Ecto neural progenitor cell (in vitro differentiated cells): ENCODE results near the gene RAB3IL1.
A peak's percentile ranks its signal among the peaks of the same experiment; 100 is the strongest.
"Not testable (repeated sequence)": the region's sequence is repeated elsewhere in the genome, so short reads cannot be mapped to it uniquely, and the experiment has no call there.

Experiments used
- DNase-seq: peaks from one replicate; pipeline ENCODE4 v3.0.0-alpha.2; 2018; ENCODE audit warnings: low spot score

The RAB3IL1 gene

GRCh38 chr11:61917334-61918109 is at the start of gene RAB3IL1:
Gene RAB3IL1, minus strand, starts transcription at chr11:61917566. Its CDS starts 199 bp downstream, at chr11:61917367.
- DNase-seq: peak; percentile 82

DNA sequence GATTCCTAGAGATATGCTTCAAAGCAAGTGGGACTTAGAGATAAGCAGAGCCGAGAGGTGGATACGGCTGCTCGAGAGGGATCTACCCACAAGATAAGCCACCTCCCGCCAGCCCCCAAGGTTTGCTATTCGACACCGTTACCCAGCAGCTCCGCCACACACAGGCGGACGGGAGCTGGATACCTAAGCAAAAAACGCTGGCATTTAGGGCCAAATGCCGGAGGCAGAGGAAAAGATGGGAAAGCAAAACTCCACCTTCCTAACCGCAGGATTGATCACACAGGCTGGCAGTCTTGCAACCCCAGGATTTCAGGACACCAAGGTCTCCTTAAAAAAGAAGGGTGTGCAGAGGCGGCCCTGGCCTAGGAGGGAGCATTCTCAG is 49.4 kb upstream of the RAB3IL1 start:
- DNase-seq: peak; percentile 55

DNA sequence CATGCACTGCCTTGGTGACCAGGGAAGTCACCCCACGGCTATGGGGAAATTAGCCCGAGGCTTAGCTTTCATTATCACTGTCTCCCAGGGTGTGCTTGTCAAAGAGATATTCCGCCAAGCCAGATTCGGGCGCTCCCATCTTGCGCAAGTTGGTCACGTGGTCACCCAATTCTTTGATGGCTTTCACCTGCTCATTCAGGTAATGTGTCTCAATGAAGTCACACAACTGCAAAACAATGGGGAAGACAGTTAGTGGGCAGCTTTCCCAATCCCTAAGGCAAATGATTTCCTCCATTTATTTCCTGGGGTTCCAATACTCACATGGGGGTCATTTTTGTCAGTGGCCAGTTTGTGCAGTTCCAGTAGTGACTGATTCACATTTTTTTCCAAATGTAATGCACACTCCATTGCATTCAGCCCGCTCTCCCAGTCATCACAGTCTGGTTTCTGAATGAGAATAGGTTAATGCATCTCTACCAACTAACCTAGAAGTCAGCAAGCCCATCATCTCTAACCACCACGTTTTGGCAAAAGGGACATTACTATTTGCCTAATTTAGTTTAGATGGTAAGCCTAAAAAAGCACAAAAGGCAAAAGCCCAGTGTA is 47.4 kb upstream of the RAB3IL1 start:
- peak; percentile 11 for DNase-seq

- DNase-seq: peak; percentile 19
Observed at GRCh38 chr11:61964058-61964665, 46.8 kb upstream of the RAB3IL1 start.

DNA sequence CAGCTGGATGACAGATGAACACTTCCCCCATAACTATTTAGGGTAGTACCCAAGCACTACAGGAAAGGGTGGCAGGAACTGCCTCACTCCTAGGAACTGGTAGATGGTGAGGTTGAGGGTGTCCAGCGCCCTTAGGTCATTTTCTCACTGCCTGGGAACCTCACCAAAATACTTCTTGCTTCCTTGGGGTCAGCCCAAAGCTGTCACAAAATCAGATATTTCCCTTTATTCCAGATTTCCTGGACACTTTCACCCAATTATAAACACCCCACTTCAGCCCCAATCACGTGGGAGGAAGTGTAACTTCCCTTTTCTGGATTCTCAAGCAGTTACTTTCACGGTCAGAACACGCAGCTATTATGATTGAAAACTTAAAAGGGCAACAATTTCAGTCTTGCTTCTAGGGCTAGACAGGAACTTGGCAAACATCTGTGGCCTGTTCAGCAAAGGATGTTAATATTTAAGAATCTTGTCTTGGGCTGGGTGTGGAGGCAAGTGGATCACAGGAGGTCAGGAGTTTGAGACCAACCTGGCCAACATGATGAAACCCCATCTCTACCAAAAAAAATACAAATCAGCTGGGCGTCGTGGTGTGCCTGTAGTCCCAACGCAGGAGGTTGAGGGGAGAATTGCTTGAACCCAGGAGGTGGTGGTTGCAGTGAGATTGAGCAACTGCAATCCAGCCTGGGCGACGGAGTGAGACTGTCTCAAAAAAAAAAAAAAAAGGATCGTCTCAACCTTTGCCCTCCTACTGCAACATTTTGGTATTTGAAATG is 46.1 kb upstream of the RAB3IL1 start:
- peak; percentile 23 for DNase-seq

DNA sequence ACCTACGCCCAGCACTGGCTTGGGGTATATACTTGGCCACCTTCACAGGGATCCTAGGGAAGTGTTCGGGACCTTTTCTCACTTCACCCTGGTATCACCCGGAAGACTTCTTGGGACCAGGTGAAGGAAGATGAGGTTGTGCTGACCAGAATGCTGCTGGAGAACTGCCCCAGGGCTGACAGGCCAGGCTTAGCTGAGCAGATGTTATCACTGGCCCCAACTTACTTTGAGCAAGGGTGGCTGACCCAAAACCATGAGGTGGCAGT is 45.6 kb upstream of the RAB3IL1 start:
- DNase-seq: no peak

DNA sequence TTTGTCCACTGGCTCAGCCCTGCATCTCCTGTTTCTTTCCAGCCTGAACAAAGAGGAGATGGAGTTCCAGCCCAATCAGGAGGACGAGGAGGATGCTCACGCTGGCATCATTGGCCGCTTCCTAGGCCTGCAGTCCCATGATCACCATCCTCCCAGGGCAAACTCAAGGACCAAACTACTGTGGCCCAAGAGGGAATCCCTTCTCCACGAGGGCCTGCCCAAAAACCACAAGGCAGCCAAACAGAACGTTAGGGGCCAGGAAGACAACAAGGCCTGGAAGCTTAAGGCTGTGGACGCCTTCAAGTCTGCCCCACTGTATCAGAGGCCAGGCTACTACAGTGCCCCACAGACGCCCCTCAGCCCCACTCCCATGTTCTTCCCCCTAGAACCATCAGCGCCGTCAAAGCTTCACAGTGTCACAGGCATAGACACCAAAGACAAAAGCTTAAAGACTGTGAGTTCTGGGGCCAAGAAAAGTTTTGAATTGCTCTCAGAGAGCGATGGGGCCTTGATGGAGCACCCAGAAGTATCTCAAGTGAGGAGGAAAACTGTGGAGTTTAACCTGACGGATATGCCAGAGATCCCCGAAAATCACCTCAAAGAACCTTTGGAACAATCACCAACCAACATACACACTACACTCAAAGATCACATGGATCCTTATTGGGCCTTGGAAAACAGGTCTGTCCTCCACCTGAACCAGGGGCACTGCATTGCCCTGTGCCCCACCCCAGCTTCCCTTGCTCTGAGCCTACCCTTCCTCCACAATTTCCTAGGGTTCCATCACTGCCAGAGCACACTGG is 45.0 kb upstream of the RAB3IL1 start:
- DNase-seq: peak; percentile 22

DNA sequence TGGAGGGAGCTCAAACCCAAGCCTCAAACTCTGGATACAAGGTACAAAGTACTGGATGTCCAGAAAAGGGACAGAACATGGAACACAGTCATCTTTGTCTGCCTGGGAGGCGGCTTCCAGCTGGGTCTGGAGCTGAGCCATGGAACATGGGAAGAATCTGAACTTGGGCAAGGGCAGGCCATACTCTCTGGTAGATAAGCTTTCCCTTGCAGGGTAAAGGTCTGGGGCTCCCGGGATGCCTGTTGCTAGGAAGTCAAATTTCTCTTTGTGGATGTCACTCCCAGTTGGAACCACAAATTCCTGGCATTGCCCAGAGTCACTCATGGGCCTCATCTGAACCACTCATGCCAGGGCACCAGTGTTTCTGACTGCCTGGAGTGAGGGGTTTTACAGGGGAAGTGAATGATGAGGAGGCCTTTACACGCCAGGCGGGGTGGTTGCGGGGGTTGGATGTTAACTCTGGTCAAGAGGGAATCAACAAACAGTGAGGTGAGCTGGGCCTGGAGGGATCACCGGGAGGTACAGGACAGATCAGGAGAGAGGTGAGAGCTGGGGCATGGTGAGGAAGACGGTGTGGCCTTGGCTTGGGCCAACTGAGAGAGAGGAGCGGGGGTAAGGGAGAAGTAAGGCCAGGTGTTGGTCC is 44.3 kb upstream of the RAB3IL1 start:
- peak; percentile 36 for DNase-seq

- peak; percentile 29 for DNase-seq
Observed at GRCh38 chr11:61960532-61960931, 43.2 kb upstream of the RAB3IL1 start.

- no peak for DNase-seq
Observed at GRCh38 chr11:61959678-61960077, 42.3 kb upstream of the RAB3IL1 start.

GRCh38 chr11:61959114-61959513 is 41.7 kb upstream of the RAB3IL1 start:
- DNase-seq: no peak

DNA sequence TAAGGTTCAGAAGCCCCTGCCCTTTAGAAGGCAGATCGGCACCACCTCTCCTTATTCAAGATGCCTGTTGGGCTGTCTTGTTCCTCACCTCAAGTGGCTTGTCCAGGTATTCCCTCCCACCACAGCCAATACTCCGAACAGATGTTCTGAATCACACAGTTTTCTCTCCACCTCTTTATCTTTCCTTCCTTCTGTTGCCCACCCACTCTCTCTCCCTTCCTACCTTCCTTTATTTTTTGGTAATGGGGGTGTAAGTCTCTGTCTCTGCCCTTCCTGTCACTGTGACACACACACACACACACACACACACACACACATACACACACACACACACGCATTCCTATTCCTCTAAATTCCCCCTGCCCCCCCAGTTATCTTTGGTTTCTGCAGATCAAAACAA is 41.2 kb upstream of the RAB3IL1 start:
- DNase-seq: no peak

DNA sequence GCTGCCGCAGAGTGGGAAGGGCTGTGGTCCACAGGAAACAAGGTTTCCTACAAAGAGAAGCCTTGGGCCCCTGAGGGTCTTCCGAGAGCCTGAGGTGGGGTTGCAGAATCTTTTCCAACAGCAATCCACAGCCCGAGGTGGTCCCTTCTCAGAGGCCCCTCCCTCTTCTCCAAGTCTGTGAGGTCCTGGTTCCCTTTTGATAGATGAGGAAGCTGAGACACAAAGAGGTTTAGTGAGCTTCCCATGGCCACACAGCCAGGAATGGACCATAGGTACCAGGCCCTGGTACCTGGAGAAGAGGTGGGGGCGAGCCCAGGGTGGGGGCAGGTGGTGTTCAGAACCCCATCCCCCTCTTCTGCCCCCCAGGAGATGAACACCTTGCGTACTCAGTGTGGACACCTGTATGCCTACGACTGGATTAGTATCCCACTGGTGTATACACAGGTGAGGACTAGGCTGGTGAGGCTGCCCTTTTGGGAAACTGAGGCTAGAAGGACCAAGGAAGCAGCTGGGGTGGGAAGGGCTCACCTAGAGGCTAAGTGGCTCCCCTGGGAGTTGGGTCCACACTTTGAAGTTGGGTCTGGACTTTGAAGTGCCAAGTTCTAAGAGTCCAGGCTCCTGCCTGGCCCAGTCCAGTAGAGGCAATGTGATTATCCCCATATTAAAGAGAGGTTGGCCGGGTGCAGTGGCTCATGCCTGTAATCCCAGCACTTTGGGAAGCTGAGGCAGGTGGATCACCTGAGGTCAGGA is 39.8 kb upstream of the RAB3IL1 start:
- no peak for DNase-seq

GRCh38 chr11:61956191-61957020 is 39.0 kb upstream of the RAB3IL1 start:
- DNase-seq: no peak

GRCh38 chr11:61955422-61956135 is 38.2 kb upstream of the RAB3IL1 start:
- DNase-seq: no peak

GRCh38 chr11:61954851-61955421 is 37.6 kb upstream of the RAB3IL1 start:
- DNase-seq: peak; percentile 74

- DNase-seq: no peak
Observed at GRCh38 chr11:61954106-61954850, 36.9 kb upstream of the RAB3IL1 start.

DNA sequence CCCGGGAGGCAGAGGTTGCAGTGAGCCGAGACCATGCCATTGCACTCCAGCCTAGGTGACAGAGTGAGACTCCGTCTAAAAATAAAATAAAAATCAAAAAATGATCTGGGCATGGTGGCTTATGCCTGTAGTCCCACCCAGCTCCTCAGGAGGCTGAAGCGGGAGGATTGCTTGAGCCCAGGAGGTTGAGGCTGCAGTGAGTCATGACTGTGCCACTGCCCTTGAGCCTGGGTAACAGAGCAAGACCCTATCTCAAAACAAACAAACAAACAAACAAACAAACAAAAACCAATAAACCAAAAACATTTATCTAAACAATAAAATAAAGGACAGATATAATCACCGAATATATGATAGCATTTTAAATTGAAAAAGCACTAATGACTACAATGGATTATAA is 36.3 kb upstream of the RAB3IL1 start:
- not testable (repeated sequence) for DNase-seq
